Left ventricle myocardium inferior (tissue), 1 donor: ENCODE measurements around the gene KIAA1958. TPM values are rescaled to one million over a fixed set of nuclear protein-coding genes. Genes with fewer than 3 reads are reported as not detected.

ENCODE experiments used
- DNase-seq: peaks from one replicate; pipeline ENCODE4 v3.0.0-alpha.2; 2020
- H3K27ac ChIP-seq: fragments of 200-600 bp; replicated peaks from 2 replicates; pipeline ENCODE4 v1.8.0; 2021
- H3K27me3 ChIP-seq: fragments of 200-600 bp; 2 replicates; pipeline ENCODE4 v1.8.0; 2021; ENCODE audit warnings: low read depth
- H3K36me3 ChIP-seq: fragments of 200-600 bp; 2 replicates; pipeline ENCODE4 v1.8.0; 2021
- H3K4me1 ChIP-seq: fragments of 200-600 bp; 2 replicates; pipeline ENCODE4 v1.8.0; 2021
- H3K4me3 ChIP-seq: fragments of 200-600 bp; 2 replicates; pipeline ENCODE4 v1.8.0; 2021; ENCODE audit warnings: mild to moderate bottlenecking, moderate library complexity
- H3K9me3 ChIP-seq: fragments of 200-600 bp; replicated peaks from 2 replicates; pipeline ENCODE4 v1.8.0; 2021
- intact Hi-C: fragments of 100-400 bp; cut with micrococcal nuclease; formaldehyde crosslinking; loops from one replicate; pipeline ENCODE4 v1.11.0; 2022
- total RNA-seq: library from RNA; stranded (reverse); fragmentation: NEBNext Ultra II Directional; extraction: Animal tissue kit (Norgen Biotek cat#: 25700); gene quantifications from one replicate; pipeline ENCODE4 v1.2.1, GENCODE V29; 2021
- TF ChIP-seq, protein P1 (sequence below): fragments of 200-600 bp; IDR thresholded peaks from 2 replicates; pipeline ENCODE4 v1.8.0; 2021; ENCODE audit warnings: antibody characterized with exemption, mild to moderate bottlenecking, borderline replicate concordance
- donor health status: DM: no; HTN: yes; CAD: no; lungs with severe emphysema.

Gene KIAA1958
- total RNA-seq, 1 donor from 2014 or later: 5.6 TPM

DNA sequence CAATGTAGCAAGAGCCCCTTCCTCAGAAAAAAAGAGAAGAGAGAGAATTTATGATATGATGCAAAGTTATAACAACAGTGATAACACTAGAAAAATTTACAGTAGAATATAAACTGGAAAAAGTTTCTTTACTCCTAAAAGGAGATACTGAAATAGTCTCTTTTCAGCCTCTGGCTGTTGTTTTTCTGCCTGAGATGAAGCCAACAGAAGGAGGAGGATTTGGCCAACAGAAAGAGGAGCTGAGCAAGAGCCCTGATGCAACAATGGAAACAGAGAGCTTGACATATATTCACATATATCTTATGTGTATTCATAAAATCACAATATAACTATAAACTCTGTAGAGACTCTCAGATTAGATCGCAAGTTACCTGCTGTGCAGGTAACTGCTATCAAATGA is 122.2 kb downstream of the KIAA1958 start:
- intact Hi-C loops: no loop called here
- no peak for DNase-seq
- H3K4me1 ChIP-seq: peaks cover 4% of the 10 kb centered on the region
- no peaks in the 10 kb centered on the region for H3K9me3 ChIP-seq
- H3K36me3 ChIP-seq: no peaks in the 10 kb centered on the region
- H3K4me3 ChIP-seq: no peak overlapping the region
- TF ChIP-seq, protein P1, sequence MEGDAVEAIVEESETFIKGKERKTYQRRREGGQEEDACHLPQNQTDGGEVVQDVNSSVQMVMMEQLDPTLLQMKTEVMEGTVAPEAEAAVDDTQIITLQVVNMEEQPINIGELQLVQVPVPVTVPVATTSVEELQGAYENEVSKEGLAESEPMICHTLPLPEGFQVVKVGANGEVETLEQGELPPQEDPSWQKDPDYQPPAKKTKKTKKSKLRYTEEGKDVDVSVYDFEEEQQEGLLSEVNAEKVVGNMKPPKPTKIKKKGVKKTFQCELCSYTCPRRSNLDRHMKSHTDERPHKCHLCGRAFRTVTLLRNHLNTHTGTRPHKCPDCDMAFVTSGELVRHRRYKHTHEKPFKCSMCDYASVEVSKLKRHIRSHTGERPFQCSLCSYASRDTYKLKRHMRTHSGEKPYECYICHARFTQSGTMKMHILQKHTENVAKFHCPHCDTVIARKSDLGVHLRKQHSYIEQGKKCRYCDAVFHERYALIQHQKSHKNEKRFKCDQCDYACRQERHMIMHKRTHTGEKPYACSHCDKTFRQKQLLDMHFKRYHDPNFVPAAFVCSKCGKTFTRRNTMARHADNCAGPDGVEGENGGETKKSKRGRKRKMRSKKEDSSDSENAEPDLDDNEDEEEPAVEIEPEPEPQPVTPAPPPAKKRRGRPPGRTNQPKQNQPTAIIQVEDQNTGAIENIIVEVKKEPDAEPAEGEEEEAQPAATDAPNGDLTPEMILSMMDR: no peak
- H3K27me3 ChIP-seq: no peaks in the 10 kb centered on the region
- H3K27ac ChIP-seq: no peak overlapping the region

DNA sequence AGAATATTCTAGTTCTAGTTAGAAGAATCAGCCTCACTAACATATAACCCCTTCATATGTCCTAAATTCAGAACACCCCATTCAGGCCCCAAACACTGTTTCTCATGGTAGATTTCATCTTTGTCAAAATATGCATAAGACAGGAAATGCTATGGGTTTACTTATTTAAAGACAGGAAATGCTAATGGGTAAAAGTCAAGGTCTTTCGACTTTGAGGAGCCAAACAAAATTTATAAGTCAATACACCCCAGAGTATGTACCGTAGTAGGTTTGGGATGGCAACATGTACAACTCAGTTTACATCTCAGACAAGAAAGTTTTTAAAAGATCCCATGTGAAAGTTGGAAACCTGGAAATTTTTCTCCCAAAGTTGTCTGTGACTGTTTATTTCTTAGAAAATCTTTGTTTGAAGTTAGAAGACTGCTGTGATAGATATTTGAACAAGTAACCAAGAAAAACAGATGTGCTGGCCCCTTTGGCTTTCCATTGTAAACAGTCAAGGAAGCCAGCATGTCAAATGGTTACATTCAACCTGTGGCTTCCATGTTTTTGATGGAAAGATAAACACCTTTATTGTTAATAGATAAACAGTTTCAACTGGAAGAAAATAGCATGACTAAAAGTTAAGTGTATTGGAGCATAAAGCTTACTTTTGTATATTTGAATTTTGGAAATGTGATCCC is 129.1 kb downstream of the KIAA1958 start:
- H3K27ac ChIP-seq: no peak overlapping the region
- H3K4me1 ChIP-seq: no peaks in the 10 kb centered on the region
- DNase-seq: no peak
- no peaks in the 10 kb centered on the region for H3K9me3 ChIP-seq
- H3K27me3 ChIP-seq: no peaks in the 10 kb centered on the region
- TF ChIP-seq, protein P1: no peak
- intact Hi-C loops: no loop called here
- H3K36me3 ChIP-seq: peaks cover 7% of the 10 kb centered on the region
- no peak overlapping the region for H3K4me3 ChIP-seq

DNA sequence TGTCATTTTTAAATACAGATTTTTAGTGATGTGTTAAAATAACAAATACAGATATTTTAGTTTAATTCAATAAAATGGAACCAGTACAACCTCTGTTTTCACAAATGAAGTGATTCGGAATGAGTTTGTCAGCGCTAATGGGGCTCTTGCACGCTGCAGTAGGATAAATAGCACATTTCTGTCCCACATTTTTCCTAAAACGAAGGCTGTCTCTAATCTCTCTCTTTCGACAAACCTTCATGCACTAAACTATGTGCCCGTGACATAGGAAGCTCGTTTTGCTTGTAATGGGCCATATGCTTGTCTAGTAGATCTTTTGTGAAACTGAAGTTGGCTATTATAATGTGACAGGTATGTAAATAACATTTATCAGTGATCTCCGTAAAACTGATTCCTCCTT is 130.7 kb downstream of the KIAA1958 start:
- Histone ChIP-seq H3K27me3 (no peaks in the 10 kb centered on the region), H3K27ac (no peak overlapping the region), H3K4me3 (no peak overlapping the region), H3K9me3 (no peaks in the 10 kb centered on the region), H3K36me3 (peaks cover 7% of the 10 kb centered on the region), H3K4me1 (no peaks in the 10 kb centered on the region)
- intact Hi-C loops: no loop called here
- DNase-seq: no peak
- TF ChIP-seq, protein P1: no peak

DNA sequence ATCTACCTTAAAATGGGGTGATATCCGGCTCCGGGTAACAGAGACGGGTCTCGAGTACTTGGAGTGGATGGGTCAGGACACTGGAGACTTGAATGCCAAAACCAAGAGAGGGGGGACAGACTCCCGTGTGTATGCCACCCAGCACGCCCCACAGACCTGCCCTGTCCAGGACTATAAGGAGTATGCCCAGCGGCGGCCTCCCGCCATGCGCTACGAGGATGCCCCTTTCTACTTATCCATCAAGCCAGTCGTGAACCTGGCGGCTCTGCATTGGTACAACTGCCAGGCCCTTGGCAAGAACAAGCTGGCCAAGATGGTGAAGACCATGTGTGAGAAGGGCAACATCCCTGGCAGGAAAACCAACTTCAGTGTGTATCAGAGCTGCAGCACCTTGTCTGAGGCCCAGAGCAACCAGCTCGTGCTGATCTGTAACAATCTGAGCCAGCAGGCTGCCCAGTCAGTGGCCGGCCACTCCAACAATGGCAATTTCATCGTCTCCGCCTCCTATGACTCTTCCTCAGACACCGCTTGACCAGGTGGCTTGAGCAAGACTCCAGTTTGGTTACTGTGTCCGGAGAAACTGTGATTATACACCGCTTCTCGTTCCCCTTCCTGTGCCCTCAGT is 131.9 kb downstream of the KIAA1958 start:
- TF ChIP-seq, protein P1: no peak
- no peaks in the 10 kb centered on the region for H3K4me1 ChIP-seq
- intact Hi-C loops: no loop called here
- no peaks in the 10 kb centered on the region for H3K27me3 ChIP-seq
- DNase-seq: no peak
- no peak overlapping the region for H3K27ac ChIP-seq
- H3K36me3 ChIP-seq: peaks cover 7% of the 10 kb centered on the region
- no peak overlapping the region for H3K4me3 ChIP-seq
- no peaks in the 10 kb centered on the region for H3K9me3 ChIP-seq

DNA sequence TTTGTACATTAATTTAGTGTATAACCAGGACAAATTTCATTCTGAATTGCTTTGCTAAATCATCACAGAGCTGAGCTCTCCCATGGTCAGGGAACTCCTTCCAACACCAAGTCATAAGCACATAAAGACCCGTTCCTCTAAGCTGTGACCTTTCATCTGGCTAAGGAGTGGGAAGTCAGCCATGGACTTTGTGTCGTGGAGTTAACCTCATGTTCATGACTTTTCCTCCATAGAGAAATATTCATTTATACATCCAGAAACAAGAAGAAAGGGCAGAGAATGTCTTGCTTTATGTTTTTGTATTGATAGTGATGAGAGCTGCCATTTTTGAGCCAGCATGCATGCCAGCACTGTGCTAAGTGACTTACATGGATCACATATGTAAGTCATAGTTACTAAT is 133.8 kb downstream of the KIAA1958 start:
- TF ChIP-seq, protein P1: no peak
- no peak overlapping the region for H3K4me3 ChIP-seq
- no peak for DNase-seq
- H3K27me3 ChIP-seq: no peaks in the 10 kb centered on the region
- no peaks in the 10 kb centered on the region for H3K4me1 ChIP-seq
- H3K27ac ChIP-seq: no peak overlapping the region
- intact Hi-C loops: no loop called here
- H3K36me3 ChIP-seq: peaks cover 7% of the 10 kb centered on the region
- no peaks in the 10 kb centered on the region for H3K9me3 ChIP-seq
